ENCODE measurements around the gene MKNK2.
"Not testable (repeated sequence)": the region's sequence is repeated elsewhere in the genome, so short reads cannot be mapped to it uniquely, and the experiment has no call there.

Gene MKNK2

GRCh38 chr19:1990230-1991017 lies 60.6 kb downstream of the MKNK2 start:
- no peak for DNase-seq

- DNase-seq: no peak
Measured at GRCh38 chr19:1989513-1990229, 61.4 kb downstream of the MKNK2 start.

- DNase-seq: not testable (repeated sequence)
Measured at GRCh38 chr19:1988464-1988863, 62.6 kb downstream of the MKNK2 start.

Data from stimulated activated naive CD4-positive, alpha-beta T cell (primary cell).